Activated naive CD8-positive, alpha-beta T cell treated with anti-CD3 and anti-CD28 coated beads for 36 hours (primary cell): ENCODE results near the gene UGT2A2. TPM values are rescaled to one million over a fixed set of nuclear protein-coding genes. Genes with fewer than 3 reads are reported as not detected.
"Not testable (repeated sequence)": the region's sequence is repeated elsewhere in the genome, so short reads cannot be mapped to it uniquely, and the experiment has no call there.

Experiments used
- DNase-seq: peaks from one replicate; pipeline ENCODE4 v3.0.0; 2021
- H3K27ac Mint-ChIP-seq: one replicate; pipeline ENCODE4 v1.8.0; 2022; ENCODE audit warnings: mild to moderate bottlenecking, moderate library complexity, mixed read lengths
- H3K27me3 Mint-ChIP-seq: one replicate; pipeline ENCODE4 v1.8.0; 2022; ENCODE audit warnings: mild to moderate bottlenecking, mixed read lengths
- H3K36me3 Mint-ChIP-seq: one replicate; pipeline ENCODE4 v1.8.0; 2021; ENCODE audit warnings: mild to moderate bottlenecking, mixed read lengths
- H3K4me1 Mint-ChIP-seq: one replicate; pipeline ENCODE4 v1.8.0; 2021; ENCODE audit warnings: mixed read lengths
- H3K4me3 Mint-ChIP-seq: one replicate; pipeline ENCODE4 v1.8.0; 2022; ENCODE audit warnings: mild to moderate bottlenecking, moderate library complexity, mixed read lengths
- H3K9me3 Mint-ChIP-seq: one replicate; pipeline ENCODE4 v1.8.0; 2022; ENCODE audit warnings: mixed read lengths
- total RNA-seq, 2 experiments: library from RNA; stranded (reverse); gene quantifications; one replicate each; pipeline ENCODE4 v1.2.3, GENCODE V29; 2021

UGT2A2 gene
- total RNA-seq, result not detected

DNA sequence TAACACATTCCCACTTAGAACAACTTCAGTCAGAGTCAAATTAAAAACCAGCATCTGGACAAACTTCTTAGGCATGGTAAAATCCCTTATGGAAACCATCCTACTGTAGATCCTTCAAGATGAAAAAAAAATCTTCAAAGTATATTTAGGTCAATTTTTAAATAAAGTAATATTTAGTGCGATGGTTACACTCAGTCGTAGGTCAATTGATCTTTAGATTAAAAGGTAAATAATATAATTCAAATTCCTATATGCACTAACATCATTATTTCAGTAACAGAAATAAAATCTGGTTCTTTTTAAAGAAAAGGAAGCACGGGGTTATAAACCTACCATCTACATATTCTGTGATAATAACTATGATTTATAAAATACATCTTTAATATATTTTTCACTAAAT, at the start of gene UGT2A2:
Gene UGT2A2, minus strand, starts transcription at position 101 of the 400 bp plus-strand sequence. Its CDS starts 2 bp downstream, at position 99.
- H3K4me3 Mint-ChIP-seq, result no peak within 1 kb of the TSS

DNA sequence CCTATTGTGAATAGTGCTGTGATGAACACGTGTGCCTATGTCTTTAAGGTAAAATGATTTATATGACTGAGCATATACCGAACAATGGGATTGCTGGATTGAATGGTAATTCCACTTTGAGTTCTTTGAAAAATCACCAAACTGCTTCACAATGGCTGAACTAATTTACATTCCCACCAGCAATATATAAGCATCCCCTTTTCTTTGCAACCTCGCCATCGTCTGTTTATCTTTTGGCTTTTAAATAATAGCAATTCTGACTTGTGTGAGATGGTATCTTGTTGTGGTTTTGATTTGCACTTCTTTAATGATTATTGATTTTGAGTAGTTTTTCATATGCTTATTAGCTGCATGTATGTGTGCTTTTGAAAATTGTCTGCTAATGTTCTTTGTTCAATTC, 45.4 kb upstream of the UGT2A2 start:
- Mint-ChIP-seq H3K27ac (no peak overlapping the region), H3K4me3 (no peak overlapping the region), H3K36me3 (no peaks in the 10 kb centered on the region), H3K4me1 (peaks cover 3% of the 10 kb centered on the region), H3K27me3 (no peaks in the 10 kb centered on the region), H3K9me3 (no peaks in the 10 kb centered on the region)
- no peak for DNase-seq

More for the DNA sequence above, at the start of gene UGT2A2:
- Mint-ChIP-seq H3K9me3 (no peaks in the 10 kb centered on the region), H3K4me1 (no peaks in the 10 kb centered on the region), H3K27me3 (no peaks in the 10 kb centered on the region), H3K27ac (no peak within 1 kb of the TSS), H3K36me3 (no peaks in the 10 kb centered on the region)
- no peak for DNase-seq

GRCh38 chr4:69668680-69669079, 29.2 kb upstream of the UGT2A2 start:
- no peak overlapping the region for H3K4me3 Mint-ChIP-seq
- H3K9me3 Mint-ChIP-seq, result no peaks in the 10 kb centered on the region
- H3K27ac Mint-ChIP-seq, result no peak overlapping the region

GRCh38 chr4:69664009-69664408, 24.6 kb upstream of the UGT2A2 start:
- not testable (repeated sequence) for H3K4me1 Mint-ChIP-seq, DNase-seq, H3K4me3 Mint-ChIP-seq

More at GRCh38 chr4:69668680-69669079, 29.2 kb upstream of the UGT2A2 start:
- Mint-ChIP-seq H3K4me1 (no peaks in the 10 kb centered on the region), H3K27me3 (peaks cover 4% of the 10 kb centered on the region), H3K36me3 (no peaks in the 10 kb centered on the region)
- no peak for DNase-seq

GRCh38 chr4:69661130-69661803, 21.8 kb upstream of the UGT2A2 start:
- not testable (repeated sequence) for H3K4me3 Mint-ChIP-seq, H3K9me3 Mint-ChIP-seq, H3K27me3 Mint-ChIP-seq, H3K36me3 Mint-ChIP-seq, DNase-seq, H3K4me1 Mint-ChIP-seq, H3K27ac Mint-ChIP-seq

More at GRCh38 chr4:69664009-69664408, 24.6 kb upstream of the UGT2A2 start:
- H3K27me3 Mint-ChIP-seq, H3K36me3 Mint-ChIP-seq, H3K27ac Mint-ChIP-seq, H3K9me3 Mint-ChIP-seq: not testable (repeated sequence)

DNA sequence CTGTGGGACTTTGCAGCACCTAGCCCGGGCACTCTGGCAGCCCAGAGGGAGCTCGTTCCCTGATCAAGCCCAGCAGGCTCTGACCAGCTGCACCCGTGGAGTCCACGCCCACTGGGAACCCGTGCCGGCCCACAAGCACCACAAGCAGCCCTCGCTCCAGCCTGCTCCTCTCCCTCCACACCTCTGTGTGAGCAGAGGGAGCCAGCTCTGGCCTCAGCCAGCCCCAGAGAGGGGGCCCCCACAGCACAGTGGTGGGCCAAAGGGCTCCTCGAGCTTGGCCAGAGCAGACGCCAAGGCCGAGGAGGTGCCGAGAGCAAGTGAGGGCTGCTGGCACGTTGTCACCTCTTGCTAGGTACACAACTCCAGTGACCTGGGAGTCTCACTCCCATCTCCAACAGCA, 18.7 kb upstream of the UGT2A2 start:
- Mint-ChIP-seq H3K27me3 (no peaks in the 10 kb centered on the region), H3K36me3 (peaks cover 1% of the 10 kb centered on the region), H3K4me3 (no peak overlapping the region), H3K4me1 (peaks cover 3% of the 10 kb centered on the region), H3K27ac (no peak overlapping the region), H3K9me3 (peaks cover 5% of the 10 kb centered on the region)
- DNase-seq, result no peak

DNA sequence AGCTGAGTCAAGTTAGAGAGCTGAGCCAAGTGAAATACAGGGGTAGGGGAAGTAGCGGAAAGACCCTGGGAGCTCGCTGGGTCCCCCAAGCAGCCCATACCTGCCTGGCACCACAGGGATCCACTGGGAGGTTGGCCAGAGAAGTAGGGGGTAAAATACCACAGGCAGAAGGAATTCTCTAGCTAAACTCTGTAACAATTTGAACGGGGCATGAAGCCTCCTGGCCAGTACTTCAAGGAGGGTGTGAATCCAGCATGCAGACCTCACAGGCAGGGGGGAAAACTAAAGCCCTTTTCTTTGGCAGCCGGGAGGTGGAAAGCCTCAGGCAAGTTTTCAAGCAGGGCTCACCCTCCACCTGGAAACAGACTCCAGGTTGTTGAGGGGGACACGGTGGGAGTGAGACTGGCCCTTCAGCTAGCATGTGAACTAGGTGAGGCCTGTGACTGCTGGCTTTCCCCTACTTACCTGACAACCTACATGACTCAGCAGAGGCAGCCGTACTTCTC, 17.3 kb upstream of the UGT2A2 start:
- Mint-ChIP-seq H3K9me3 (no peaks in the 10 kb centered on the region), H3K4me1 (peaks cover 3% of the 10 kb centered on the region), H3K4me3 (no peak overlapping the region), H3K27ac (no peak overlapping the region), H3K27me3 (no peaks in the 10 kb centered on the region), H3K36me3 (no peaks in the 10 kb centered on the region)
- no peak for DNase-seq

DNA sequence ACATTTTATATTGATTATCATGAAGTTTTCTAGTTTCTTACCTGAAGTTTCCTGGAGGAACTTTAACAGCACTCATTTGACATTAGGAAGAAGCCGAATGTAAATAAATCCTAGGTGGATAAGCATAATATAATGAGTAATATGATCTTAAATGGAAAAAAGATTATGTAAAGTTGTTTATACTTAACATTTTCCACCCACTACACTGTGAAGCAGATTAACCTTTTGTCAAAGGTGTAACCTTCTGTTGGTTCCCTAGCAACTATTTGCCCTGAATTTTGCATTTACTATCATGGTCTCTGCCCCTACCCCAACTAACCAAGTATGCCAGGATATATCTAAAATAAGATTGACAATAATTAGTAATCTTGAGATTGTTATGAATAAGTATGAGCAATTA, 13.7 kb upstream of the UGT2A2 start, which contains the start of gene UGT2A1:
Gene UGT2A1, minus strand, starts transcription at position 101 of the 400 bp plus-strand sequence. CDS start 5,603 bp downstream, outside the sequence.
- Mint-ChIP-seq H3K27ac (no peak within 1 kb of the TSS), H3K4me1 (no peaks in the 10 kb centered on the region), H3K9me3 (no peaks in the 10 kb centered on the region), H3K27me3 (no peaks in the 10 kb centered on the region), H3K36me3 (no peaks in the 10 kb centered on the region), H3K4me3 (no peak within 1 kb of the TSS)
- no peak for DNase-seq

- no peaks in the 10 kb centered on the region for H3K36me3 Mint-ChIP-seq
- H3K9me3 Mint-ChIP-seq, result no peaks in the 10 kb centered on the region
- no peak for DNase-seq
- no peak overlapping the region for H3K4me3 Mint-ChIP-seq
- H3K27me3 Mint-ChIP-seq, result no peaks in the 10 kb centered on the region
- no peaks in the 10 kb centered on the region for H3K4me1 Mint-ChIP-seq
- H3K27ac Mint-ChIP-seq, result no peak overlapping the region
These were observed 11.4 kb upstream of the UGT2A2 start for GRCh38 chr4:69650872-69651271.

DNA sequence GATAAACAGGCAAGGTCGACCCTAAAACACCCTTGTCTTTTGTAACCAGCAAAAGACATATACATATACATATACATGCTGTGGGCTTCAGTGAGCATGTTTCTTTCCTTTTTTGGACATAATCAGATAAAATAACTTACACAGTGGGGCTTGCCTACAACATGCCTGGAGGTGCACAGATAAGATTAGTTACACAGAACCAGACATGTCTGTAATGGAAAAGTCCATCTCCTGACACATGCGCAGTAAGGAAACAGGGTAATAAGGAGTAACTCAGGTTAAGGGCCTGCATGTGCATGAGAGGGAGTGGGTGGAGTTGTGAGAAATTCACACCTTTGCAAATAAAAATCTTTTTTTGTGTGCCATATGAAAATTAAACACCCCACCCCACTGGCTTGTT, 10.2 kb upstream of the UGT2A2 start:
- Mint-ChIP-seq H3K4me3 (no peak overlapping the region), H3K36me3 (no peaks in the 10 kb centered on the region), H3K9me3 (no peaks in the 10 kb centered on the region), H3K27me3 (no peaks in the 10 kb centered on the region), H3K27ac (no peak overlapping the region), H3K4me1 (no peaks in the 10 kb centered on the region)
- DNase-seq, result no peak

- no peak for DNase-seq
- no peak overlapping the region for H3K4me3 Mint-ChIP-seq
- H3K27me3 Mint-ChIP-seq, result no peaks in the 10 kb centered on the region
- no peaks in the 10 kb centered on the region for H3K4me1 Mint-ChIP-seq
- H3K27ac Mint-ChIP-seq, result no peak overlapping the region
- H3K9me3 Mint-ChIP-seq, result no peaks in the 10 kb centered on the region
- H3K36me3 Mint-ChIP-seq, result no peaks in the 10 kb centered on the region
These were observed 9.8 kb upstream of the UGT2A2 start for GRCh38 chr4:69649207-69649606.

DNA sequence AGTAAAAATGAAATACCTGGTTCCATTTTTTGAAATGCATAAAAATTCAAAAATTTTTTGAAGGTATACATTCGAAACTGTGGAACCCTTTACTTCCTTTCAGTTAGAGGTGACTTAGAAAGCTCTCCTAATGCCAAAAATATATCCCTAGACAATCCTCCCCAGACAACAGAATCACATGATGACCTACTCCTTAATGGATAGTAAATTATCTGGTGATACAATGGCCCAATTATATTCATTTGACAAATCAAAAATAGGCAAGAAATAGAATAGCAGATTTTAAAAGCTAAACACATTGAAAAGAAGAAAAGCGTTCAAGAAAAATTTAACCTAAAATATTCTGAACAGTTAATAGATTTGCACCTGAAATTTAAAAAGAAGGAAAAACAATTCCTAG, 3.5 kb upstream of the UGT2A2 start:
- Mint-ChIP-seq H3K4me3 (no peak overlapping the region), H3K9me3 (no peaks in the 10 kb centered on the region), H3K4me1 (no peaks in the 10 kb centered on the region), H3K36me3 (no peaks in the 10 kb centered on the region), H3K27ac (no peak overlapping the region), H3K27me3 (no peaks in the 10 kb centered on the region)
- DNase-seq, result no peak

- no peak for DNase-seq
- no peaks in the 10 kb centered on the region for H3K9me3 Mint-ChIP-seq
- no peaks in the 10 kb centered on the region for H3K36me3 Mint-ChIP-seq
- H3K4me3 Mint-ChIP-seq, result no peak overlapping the region
- H3K27ac Mint-ChIP-seq, result no peak overlapping the region
- no peaks in the 10 kb centered on the region for H3K4me1 Mint-ChIP-seq
- H3K27me3 Mint-ChIP-seq, result no peaks in the 10 kb centered on the region
These were observed 847 bp upstream of the UGT2A2 start for GRCh38 chr4:69640289-69640688.

DNA sequence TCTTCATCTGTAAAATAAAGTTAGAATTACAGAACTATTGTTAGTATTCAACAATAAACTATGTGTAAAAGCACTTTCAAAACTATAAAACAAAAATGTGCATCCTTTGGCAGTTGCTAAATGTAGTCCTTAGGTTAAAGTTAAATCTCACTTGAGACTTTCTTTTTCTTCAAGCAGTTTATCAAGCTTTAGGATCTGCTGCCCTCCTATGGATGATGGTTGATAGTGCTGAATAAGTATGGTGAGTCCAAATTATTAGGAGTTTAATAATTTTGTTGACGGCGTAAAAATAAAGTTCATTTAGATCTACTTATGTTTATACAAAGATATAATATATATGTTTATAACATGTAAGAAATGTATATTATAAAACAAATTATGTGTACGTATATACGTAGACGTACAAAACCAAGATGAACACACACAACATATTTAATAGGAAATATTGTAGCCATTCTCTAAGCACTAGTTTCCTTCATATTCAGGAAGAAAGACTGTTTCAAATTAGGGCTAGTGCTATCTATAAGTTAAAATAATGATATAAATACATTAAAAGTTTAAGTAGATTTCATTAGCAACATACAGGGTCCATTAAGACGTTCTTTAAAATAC, 22.3 kb downstream of the UGT2A2 start:
- no peak overlapping the region for H3K4me3 Mint-ChIP-seq
- no peaks in the 10 kb centered on the region for H3K27me3 Mint-ChIP-seq
- no peaks in the 10 kb centered on the region for H3K4me1 Mint-ChIP-seq
- no peak for DNase-seq
- H3K36me3 Mint-ChIP-seq, result no peaks in the 10 kb centered on the region
- H3K27ac Mint-ChIP-seq, result no peak overlapping the region
- peaks cover 3% of the 10 kb centered on the region for H3K9me3 Mint-ChIP-seq

DNA sequence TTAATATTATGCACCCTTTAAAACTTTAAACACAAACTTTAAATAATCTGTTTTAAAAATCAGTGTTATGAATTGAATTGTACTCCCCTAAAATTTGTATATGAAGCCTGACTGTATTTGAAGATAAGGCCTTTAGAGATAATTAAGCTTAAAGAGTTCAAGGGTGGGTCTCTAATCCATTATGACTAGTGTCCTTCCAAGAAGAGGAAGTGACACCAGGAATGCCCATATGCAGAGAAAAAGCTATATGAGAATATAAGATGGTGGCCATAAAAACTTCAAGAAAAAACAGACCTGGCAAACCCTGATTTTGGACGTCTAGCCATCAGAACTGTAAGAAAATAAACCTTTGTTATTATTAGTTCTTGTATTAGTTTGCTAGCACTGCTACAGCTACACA, 29.0 kb downstream of the UGT2A2 start:
- Mint-ChIP-seq H3K36me3 (no peaks in the 10 kb centered on the region), H3K27ac (no peak overlapping the region), H3K4me1 (no peaks in the 10 kb centered on the region), H3K4me3 (no peak overlapping the region), H3K9me3 (peaks cover 1% of the 10 kb centered on the region), H3K27me3 (no peaks in the 10 kb centered on the region)
- no peak for DNase-seq

DNA sequence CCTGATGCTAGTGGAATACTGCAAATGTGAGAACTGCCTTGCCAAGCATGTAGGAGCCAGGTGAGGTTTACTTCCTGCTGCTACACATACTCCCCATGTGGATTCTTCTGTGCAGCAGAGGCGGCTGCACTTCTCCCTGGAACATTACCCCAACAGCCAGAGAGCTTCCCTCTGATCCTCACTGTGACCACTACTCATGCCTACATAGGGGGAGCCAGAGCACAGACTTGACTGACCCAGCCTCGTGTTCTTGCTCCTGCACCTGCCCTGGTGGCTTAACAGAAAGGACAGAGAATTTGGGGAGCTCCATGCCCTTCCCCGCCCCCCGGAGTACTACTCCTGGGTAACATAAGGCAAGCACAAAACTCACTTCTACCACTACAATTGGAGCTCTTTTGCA, 38.4 kb downstream of the UGT2A2 start:
- Mint-ChIP-seq H3K36me3 (no peaks in the 10 kb centered on the region), H3K9me3 (no peaks in the 10 kb centered on the region), H3K4me3 (no peak overlapping the region), H3K27ac (no peak overlapping the region), H3K4me1 (no peaks in the 10 kb centered on the region), H3K27me3 (no peaks in the 10 kb centered on the region)
- no peak for DNase-seq
